GM23248 (cell line): ENCODE data around the gene NTPCR. TPM values are rescaled to one million over a fixed set of nuclear protein-coding genes. Genes with fewer than 3 reads are reported as not detected.

Experiments
- DNase-seq: peaks from one replicate; pipeline ENCODE4 v3.0.0-alpha.2; 2015
- H2AFZ ChIP-seq: fragments of 200-600 bp; sonication (generic); 2 replicates; pipeline ENCODE4 v1.6.1; 2016; ENCODE audit warnings: antibody characterized with exemption
- H3F3A ChIP-seq: fragments of 200-600 bp; sonication (generic); 2 replicates; pipeline ENCODE4 v1.6.1; 2016; ENCODE audit warnings: mild to moderate bottlenecking, antibody characterized with exemption, mixed run types; ENCODE audit not compliant: insufficient read depth
- H3K27ac ChIP-seq: fragments of 200-600 bp; sonication (generic); 2 replicates; pipeline ENCODE4 v1.5.1; 2016; ENCODE audit warnings: mild to moderate bottlenecking
- H3K27me3 ChIP-seq: fragments of 200-600 bp; sonication (generic); replicated peaks from 2 replicates; pipeline ENCODE4 v1.6.1; 2016; ENCODE audit warnings: mild to moderate bottlenecking; ENCODE audit not compliant: insufficient read depth
- H3K36me3 ChIP-seq: fragments of 200-600 bp; sonication (generic); 2 replicates; pipeline ENCODE4 v1.6.1; 2016; ENCODE audit warnings: low read depth, mild to moderate bottlenecking
- H3K4me1 ChIP-seq: fragments of 200-600 bp; sonication (generic); 2 replicates; pipeline ENCODE4 v1.6.1; 2016; ENCODE audit warnings: mild to moderate bottlenecking; ENCODE audit not compliant: insufficient read depth
- H3K4me2 ChIP-seq: fragments of 200-600 bp; sonication (generic); one replicate; pipeline ENCODE4 v1.6.1; 2016; ENCODE audit warnings: mild to moderate bottlenecking; ENCODE audit not compliant: unreplicated experiment
- H3K4me3 ChIP-seq: fragments of 200-600 bp; sonication (generic); 2 replicates; pipeline ENCODE4 v1.5.1; 2016; ENCODE audit warnings: mild to moderate bottlenecking
- H3K79me2 ChIP-seq: fragments of 200-600 bp; sonication (generic); 2 replicates; pipeline ENCODE4 v1.6.1; 2016; ENCODE audit warnings: mild to moderate bottlenecking; ENCODE audit not compliant: insufficient read depth
- H3K9ac ChIP-seq: fragments of 200-600 bp; sonication (generic); 2 replicates; pipeline ENCODE4 v1.6.1; 2016; ENCODE audit warnings: mild to moderate bottlenecking
- H3K9me2 ChIP-seq: fragments of 200-600 bp; sonication (generic); 2 replicates; pipeline ENCODE4 v1.6.1; 2016; ENCODE audit warnings: mixed run types, mild to moderate bottlenecking, moderate library complexity; ENCODE audit not compliant: insufficient read depth
- H3K9me3 ChIP-seq: fragments of 200-600 bp; sonication (generic); one replicate; pipeline ENCODE4 v1.6.1; 2017; ENCODE audit warnings: low read depth
- H4K20me1 ChIP-seq: fragments of 200-600 bp; sonication (generic); 2 replicates; pipeline ENCODE4 v1.6.0; 2016; ENCODE audit not compliant: insufficient read depth
- EZH2 ChIP-seq: fragments of 200-600 bp; sonication (generic); IDR thresholded peaks from 2 replicates; pipeline ENCODE4 v1.6.1; 2018; ENCODE audit warnings: antibody characterized with exemption, mild to moderate bottlenecking; ENCODE audit not compliant: insufficient read depth, poor library complexity, severe bottlenecking
- EZH2phosphoT487 ChIP-seq: fragments of 200-600 bp; sonication (generic); IDR thresholded peaks from 2 replicates; pipeline ENCODE4 v1.6.1; 2018; ENCODE audit warnings: antibody characterized with exemption, moderate library complexity, mild to moderate bottlenecking, low read depth; ENCODE audit not compliant: insufficient read depth
- WGBS, 2 experiments: methylation state at CpG; one replicate each; pipeline ENCODE4 v1.1.6; 2015 to 2017; ENCODE audit warnings: low lambda C conversion rate in 2 of 2, low coverage in 1 of 2; ENCODE audit errors: missing lambda C conversion rate in 2 of 2; 5-methylcytosine and 5-hydroxymethylcytosine counted together
- in situ Hi-C: fragments of 300-500 bp; cut with MboI; formaldehyde crosslinking; loops from 2 replicates; pipeline ENCODE4 v1.15.0; 2020
- polyA plus RNA-seq: library from polyadenylated mRNA; unstranded; fragments of >200 nt; fragmentation: Nextera tagmentation; extraction: Ambion mirVana; gene quantifications from 2 replicates; pipeline ENCODE4 v1.2.1, GENCODE V29; 2016
- total RNA-seq: library from RNA; depleted of rRNA; stranded (reverse); fragments of >200 nt; shearing (Covaris generic); gene quantifications from 2 replicates; pipeline ENCODE4 v1.2.3, GENCODE V29; 2014

NTPCR gene
- total and polyA plus RNA-seq, 2 experiments from 2014 or later = 23.8 to 67.2 TPM

DNA sequence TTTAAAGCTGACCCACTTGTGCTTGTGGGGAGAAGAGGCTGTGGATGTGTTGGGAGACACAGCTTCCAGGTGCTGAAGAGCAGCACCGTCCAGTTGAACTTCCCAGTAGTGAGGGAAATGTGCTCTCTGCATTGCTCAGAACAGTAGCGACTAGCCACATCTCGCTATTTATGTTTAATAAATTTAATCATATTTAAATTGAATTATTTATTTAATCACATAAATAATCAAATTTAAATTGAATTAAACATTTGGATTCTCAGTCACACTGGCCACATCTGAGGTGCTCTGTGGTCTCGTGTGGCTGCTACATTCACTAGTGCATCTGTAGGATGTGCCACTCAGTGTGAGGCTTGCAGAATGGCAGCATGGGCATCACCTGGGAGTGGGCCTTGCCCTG lies 20.1 kb downstream of the NTPCR start:
- H3F3A ChIP-seq = 0 out of 2 replicates have a peak, but pooled peaks cover 4% of the 10 kb centered on the region
- H3K79me2 ChIP-seq = no peaks in the 10 kb centered on the region
- no peak overlapping the region for H3K4me2 ChIP-seq
- H3K9me3 ChIP-seq = peaks cover 11% of the 10 kb centered on the region
- no peak for TF ChIP-seq EZH2
- in situ Hi-C loops = no loop called here
- peaks cover 36% of the 10 kb centered on the region for H3K36me3 ChIP-seq
- no peaks in the 10 kb centered on the region for H3K4me1 ChIP-seq
- H3K4me3 ChIP-seq = no peak overlapping the region
- no peaks in the 10 kb centered on the region for H3K27me3 ChIP-seq
- DNase-seq = no peak
- no peak overlapping the region for H3K27ac ChIP-seq
- H3K9ac ChIP-seq = no peak overlapping the region
- 86 to 89% methylated on average over 4 of the region's 4 CpGs for WGBS, 2 experiments
- H2AFZ ChIP-seq = no peak overlapping the region
- H4K20me1 ChIP-seq = no peaks in the 10 kb centered on the region
- no peaks in the 10 kb centered on the region for H3K9me2 ChIP-seq

DNA sequence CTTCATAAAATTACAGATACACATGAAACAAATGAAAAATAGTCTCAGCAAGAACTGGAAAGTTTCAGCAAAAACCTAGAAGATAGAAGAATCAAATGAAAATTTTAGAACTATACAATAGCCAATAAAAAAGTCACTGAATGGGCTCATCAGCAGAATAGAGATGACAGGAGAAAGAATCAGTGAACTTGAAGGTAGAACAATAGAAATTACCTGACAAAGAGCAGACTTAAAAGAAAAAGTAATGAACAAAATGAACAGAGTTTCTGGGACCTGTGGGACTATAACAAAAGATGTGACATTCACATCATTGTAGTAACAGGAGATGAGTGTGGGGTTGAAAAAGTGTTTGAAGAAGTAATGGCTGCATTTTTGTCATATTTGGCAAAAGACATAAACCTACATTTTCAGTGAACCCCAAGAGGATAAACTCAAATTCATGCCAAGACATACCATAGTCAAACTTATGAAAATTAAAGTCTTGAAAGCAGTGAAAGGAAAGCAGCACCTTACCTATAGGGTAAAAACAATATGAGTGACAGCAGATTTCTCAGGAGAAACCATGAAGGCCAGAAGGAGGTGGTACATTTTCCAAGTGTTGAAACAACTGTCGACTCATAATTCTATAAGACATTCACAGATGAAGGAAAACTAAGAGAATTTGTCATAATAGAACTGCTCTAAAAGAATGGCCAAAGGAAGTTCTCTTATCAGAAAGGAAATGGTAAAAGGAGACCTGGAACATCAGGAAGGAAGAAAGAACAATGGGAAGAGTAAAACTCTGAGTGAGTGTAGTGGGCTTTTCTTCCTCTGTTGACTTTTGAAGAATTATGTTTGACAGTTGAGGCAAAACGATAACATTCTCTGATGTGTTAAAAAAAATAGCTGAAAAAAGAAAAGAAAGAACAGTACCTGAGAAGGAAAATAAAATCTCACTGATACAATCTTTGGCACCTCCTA lies 23.5 kb downstream of the NTPCR start:
- Histone ChIP-seq H3K9ac (no peak overlapping the region), H3K27ac (no peak overlapping the region), H3K36me3 (peaks cover 36% of the 10 kb centered on the region), H3K4me3 (no peak overlapping the region), H3F3A (0 out of 2 replicates have a peak, but pooled peaks cover 4% of the 10 kb centered on the region), H4K20me1 (no peaks in the 10 kb centered on the region), H3K27me3 (no peaks in the 10 kb centered on the region), H3K4me1 (no peaks in the 10 kb centered on the region), H3K9me3 (peaks cover 11% of the 10 kb centered on the region), H3K79me2 (no peaks in the 10 kb centered on the region), H2AFZ (no peak overlapping the region), H3K4me2 (no peak overlapping the region), H3K9me2 (no peaks in the 10 kb centered on the region)
- DNase-seq = peak; percentile 21
- 96 to 98% methylated on average over 2 of the region's 2 CpGs for whole genome bisulfite sequencing, 2 experiments
- no peak for TF ChIP-seq EZH2phosphoT487
- no peak for TF ChIP-seq EZH2
- in situ Hi-C loops = no loop called here

DNA sequence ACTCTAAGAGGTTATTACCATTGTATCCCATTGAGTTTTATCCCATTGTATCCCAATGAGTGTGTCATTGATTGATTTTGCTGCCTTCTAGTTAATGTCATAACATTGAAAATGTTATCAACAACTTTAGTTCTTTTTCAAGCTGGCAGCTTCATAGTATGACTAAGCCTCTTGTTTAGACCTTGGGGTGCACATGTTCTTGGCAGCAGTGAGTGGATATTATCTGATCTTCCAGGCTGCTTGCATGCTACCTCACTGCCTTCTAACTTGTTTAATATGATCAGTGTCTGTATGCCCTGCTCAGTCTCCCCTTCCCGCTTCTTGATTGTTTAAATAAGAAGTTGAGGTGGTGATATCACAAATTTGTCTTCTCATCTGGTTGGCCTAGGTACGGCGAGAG lies 24.6 kb downstream of the NTPCR start:
- Histone ChIP-seq H3K4me1 (no peaks in the 10 kb centered on the region), H3K4me2 (no peak overlapping the region), H3K27ac (no peak overlapping the region), H2AFZ (no peak overlapping the region), H3F3A (0 out of 2 replicates have a peak, but pooled peaks cover 4% of the 10 kb centered on the region), H3K9ac (no peak overlapping the region), H4K20me1 (no peaks in the 10 kb centered on the region), H3K27me3 (no peaks in the 10 kb centered on the region), H3K4me3 (no peak overlapping the region), H3K9me3 (peaks cover 11% of the 10 kb centered on the region), H3K36me3 (peaks cover 36% of the 10 kb centered on the region), H3K79me2 (no peaks in the 10 kb centered on the region), H3K9me2 (no peaks in the 10 kb centered on the region)
- WGBS, 2 experiments = 95 to 99% methylated on average over 3 of the region's 3 CpGs
- in situ Hi-C loops = no loop called here
- DNase-seq = peak; percentile 48
- TF ChIP-seq EZH2phosphoT487 = no peak

DNA sequence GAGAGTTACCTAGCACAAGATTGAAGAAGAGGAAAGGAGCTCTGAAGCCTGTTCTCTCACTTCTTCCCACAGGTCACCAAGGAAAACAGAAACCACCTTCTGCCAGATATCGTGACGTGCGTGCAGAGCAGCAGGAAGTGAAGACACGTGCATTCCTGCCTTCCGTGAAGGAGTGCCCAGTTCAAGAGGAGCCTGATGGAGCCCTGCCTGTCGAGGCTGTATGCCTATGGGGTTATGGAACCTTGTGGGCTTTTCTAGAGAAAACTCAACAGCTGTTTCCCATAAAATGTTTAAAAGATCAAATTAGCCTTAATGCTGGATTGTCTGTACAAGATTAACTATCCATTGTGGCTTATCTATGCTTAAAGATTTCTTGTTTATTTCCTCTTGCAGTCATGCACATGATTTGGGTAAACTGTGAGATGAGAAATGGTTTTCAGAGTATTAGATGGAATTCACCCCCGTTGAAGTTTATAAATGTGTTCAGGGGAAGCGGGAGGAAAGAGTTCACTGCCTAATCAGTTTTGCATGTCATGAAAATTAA lies 27.8 kb downstream of the NTPCR start:
- H3K9me2 ChIP-seq = no peaks in the 10 kb centered on the region
- H2AFZ ChIP-seq = no peak overlapping the region
- no peak overlapping the region for H3K27ac ChIP-seq
- peaks cover 8% of the 10 kb centered on the region; the same call in 1 of the 2 replicates for H3K4me1 ChIP-seq
- peaks cover 14% of the 10 kb centered on the region for H3K36me3 ChIP-seq
- peaks cover 10% of the 10 kb centered on the region for H3K9me3 ChIP-seq
- no peaks in the 10 kb centered on the region for H3K27me3 ChIP-seq
- no peaks in the 10 kb centered on the region for H3K79me2 ChIP-seq
- no peak overlapping the region for H3K4me3 ChIP-seq
- in situ Hi-C loops = no loop called here
- no peak overlapping the region for H3K4me2 ChIP-seq
- no peak overlapping the region for H3K9ac ChIP-seq
- no peak for TF ChIP-seq EZH2phosphoT487
- TF ChIP-seq EZH2 = no peak
- no peaks in the 10 kb centered on the region for H4K20me1 ChIP-seq
- 0 out of 2 replicates have a peak, but pooled peaks cover 7% of the 10 kb centered on the region for H3F3A ChIP-seq
- WGBS, 2 experiments = 85 to 86% methylated on average over 8 of the region's 8 CpGs
- no peak for DNase-seq
